HCT116 (cell line): ENCODE data around the gene CRTC3. TPM values are rescaled to one million over a fixed set of nuclear protein-coding genes. Genes with fewer than 3 reads are reported as not detected.

ENCODE experiments used
- ATAC-seq: fragments of 200-7000 bp; cut with Tn5 transposase; 2 replicates; pipeline ENCODE4 v1.9.1; 2020; ENCODE audit warnings: mild to moderate bottlenecking, moderate library complexity
- BruUV-seq: library from RNA; stranded (reverse); fragments of 400-500 nt; replicated peaks from 2 replicates; lab custom pipeline; 2021; lab: Mats Ljungman, UMichigan
- CTCF ChIA-PET: fragments of 300-600 bp; sonication (Branson Sonifier 250); formaldehyde crosslinking; loops from one replicate; lab custom pipeline; 2021; ENCODE audit warnings: antibody characterized with exemption; lab: Charles Lee
- POLR2A ChIA-PET: fragments of 300-600, 350-600 bp; sonication (Branson Sonifier 250); formaldehyde crosslinking; loops from one replicate; lab custom pipeline; 2021; ENCODE audit warnings: antibody characterized with exemption; lab: Charles Lee
- RAD21 ChIA-PET, 2 experiments: fragments of 300-600 bp; sonication (Branson Sonifier 250); formaldehyde crosslinking; loops; one replicate each; lab custom pipeline; 2023; ENCODE audit warnings: low total read pairs in 2 of 2; ENCODE audit not compliant: uncharacterized antibody in 2 of 2, unreplicated experiment in 2 of 2, low non-redundant PET in 1 of 2; lab: Charles Lee
- DNase-seq: peaks from one replicate; pipeline ENCODE4 v3.0.0-alpha.2; 2010; ENCODE audit warnings: low read depth, low spot score
- H2AFZ ChIP-seq: fragments of 200-600 bp; shearing (Covaris generic), sonication (generic); 2 replicates; pipeline ENCODE4 v1.6.1; 2017; ENCODE audit warnings: low read depth, mixed run types, mixed read lengths, antibody characterized with exemption, low read length; ENCODE audit not compliant: poor library complexity, severe bottlenecking
- H3K27ac ChIP-seq: 2 replicates; pipeline ENCODE4 v1.5.1; 2012; ENCODE audit warnings: low read depth, low read length
- H3K27me3 ChIP-seq: fragments of 200-600 bp; sonication (generic); 2 replicates; pipeline ENCODE4 v1.6.1; 2016; ENCODE audit warnings: mixed run types, low read length, mixed read lengths; ENCODE audit not compliant: insufficient read depth
- H3K36me3 ChIP-seq, 2 experiments: fragments of 200-500 bp in 1 of 2; fragments of 200-600 bp in 1 of 2; sonication (Bioruptor generic) in 1 of 2; sonication (generic) in 1 of 2; 2 replicates each; pipeline versions ENCODE4 v1.5.1 to v1.6.1; 2014 to 2016; ENCODE audit warnings: low read length in 2 of 2, inconsistent platforms in 1 of 2, mixed read lengths in 1 of 2, mixed run types in 1 of 2; ENCODE audit not compliant: insufficient read depth in 2 of 2, control insufficient read depth in 1 of 2
- H3K4me1 ChIP-seq, 2 experiments: fragments of 200-600 bp in 1 of 2; sonication (generic) in 1 of 2; 2 replicates each; pipeline versions ENCODE4 v1.5.1 to v1.6.1; 2012 to 2017; ENCODE audit warnings: low read length in 2 of 2, inconsistent platforms in 1 of 2, mild to moderate bottlenecking in 1 of 2, mixed read lengths in 1 of 2, mixed run types in 1 of 2, moderate library complexity in 1 of 2; ENCODE audit not compliant: insufficient read depth in 2 of 2, control insufficient read depth in 1 of 2
- H3K4me2 ChIP-seq: fragments of 200-600 bp; sonication (generic); 2 replicates; pipeline ENCODE4 v1.6.1; 2017; ENCODE audit warnings: mixed run types, low read length, mixed read lengths
- H3K4me3 ChIP-seq, 2 experiments: fragments of 200-600 bp in 1 of 2; sonication (generic) in 1 of 2; replicated peaks in 1 of 2; 2 replicates each; pipeline ENCODE4 v1.5.1; 2011 to 2016; ENCODE audit warnings: low read length in 2 of 2, control low read depth in 1 of 2, low read depth in 1 of 2, mild to moderate bottlenecking in 1 of 2, mixed read lengths in 1 of 2, mixed run types in 1 of 2
- H3K79me2 ChIP-seq: fragments of 200-600 bp; sonication (generic); 2 replicates; pipeline ENCODE4 v1.6.1; 2017; ENCODE audit warnings: mild to moderate bottlenecking, mixed run types, low read length, moderate library complexity, mixed read lengths; ENCODE audit not compliant: insufficient read depth
- H3K9ac ChIP-seq: fragments of 200-600 bp; sonication (generic); 2 replicates; pipeline ENCODE4 v1.6.1; 2016; ENCODE audit warnings: low read length, mixed read lengths
- H3K9me2 ChIP-seq: fragments of 200-600 bp; sonication (generic), shearing (Covaris generic); 2 replicates; pipeline ENCODE4 v1.6.1; 2017; ENCODE audit warnings: mixed run types, mild to moderate bottlenecking, moderate library complexity; ENCODE audit not compliant: insufficient read depth
- H3K9me3 ChIP-seq, 2 experiments: fragments of 200-500 bp in 1 of 2; fragments of 200-600 bp in 1 of 2; sonication (Bioruptor generic) in 1 of 2; sonication (generic) in 1 of 2; 2 replicates each; pipeline ENCODE4 v1.6.1; 2014 to 2017; ENCODE audit warnings: low read length in 2 of 2, mixed read lengths in 2 of 2, inconsistent platforms in 1 of 2, low read depth in 1 of 2, mild to moderate bottlenecking in 1 of 2, mixed run types in 1 of 2, moderate library complexity in 1 of 2; ENCODE audit not compliant: control insufficient read depth in 1 of 2, insufficient read depth in 1 of 2
- H4K20me1 ChIP-seq: fragments of 200-600 bp; sonication (generic), shearing (Covaris generic); 2 replicates; pipeline ENCODE4 v1.6.1; 2017; ENCODE audit warnings: mixed run types, mild to moderate bottlenecking, moderate library complexity; ENCODE audit not compliant: insufficient read depth
- ATF3 ChIP-seq: IDR thresholded peaks from 2 replicates; pipeline ENCODE4 v1.6.1; 2012
- POLR2AphosphoS5 ChIP-seq: IDR thresholded peaks from 2 replicates; pipeline ENCODE4 v1.6.1; 2011; ENCODE audit warnings: mild to moderate bottlenecking, low read depth, low read length, moderate library complexity
- TCF7L2 ChIP-seq: IDR thresholded peaks from 2 replicates; pipeline ENCODE4 v1.7.0; 2011; ENCODE audit warnings: borderline replicate concordance, inconsistent platforms; ENCODE audit not compliant: insufficient read depth, insufficient read length; ENCODE audit errors: extremely low read depth
- ZNF274 ChIP-seq: fragments of 200-500 bp; sonication (Bioruptor generic); IDR thresholded peaks from 2 replicates; pipeline ENCODE4 v1.6.1; 2014; ENCODE audit warnings: mild to moderate bottlenecking, low read depth, low read length, inconsistent platforms
- intact Hi-C: fragments of 100-400 bp; cut with micrococcal nuclease; formaldehyde crosslinking; loops from 2 replicates; pipeline ENCODE4 v1.10.0; 2022
- total RNA-seq: library from RNA; stranded (reverse); gene quantifications from one replicate; pipeline ENCODE4 v1.2.1, GENCODE V29; 2021; ENCODE audit not compliant: unreplicated experiment
- TF ChIP-seq, protein P1 (sequence below): IDR thresholded peaks from 2 replicates; pipeline ENCODE4 v1.6.1; 2012; ENCODE audit warnings: low read depth
- TF ChIP-seq, protein P2 (sequence below): IDR thresholded peaks from 2 replicates; pipeline ENCODE4 v1.6.1; 2012

CRTC3 gene
- total RNA-seq, 1 experiment from 2014 or later: 20.7 TPM

DNA sequence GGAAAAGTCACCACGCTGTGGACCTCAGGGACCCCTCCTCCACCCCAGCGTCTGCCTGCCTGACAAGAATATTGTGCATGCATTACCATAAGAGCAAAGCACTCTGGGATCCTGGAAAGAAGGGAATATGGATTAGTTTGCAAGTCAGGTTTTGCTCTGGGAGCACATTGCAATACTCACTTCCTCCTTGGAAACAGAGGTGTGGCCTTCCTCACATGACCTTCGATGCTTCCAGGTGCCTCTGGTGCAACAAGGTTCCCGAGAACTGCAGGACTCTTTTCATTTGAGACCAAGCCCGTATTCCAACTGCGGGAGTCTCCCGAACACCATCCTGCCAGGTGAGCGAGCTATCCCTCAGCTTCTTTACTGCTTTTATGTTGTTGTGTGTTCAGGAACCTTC is 111.1 kb downstream of the CRTC3 start (continued):
- TF ChIP-seq, protein P1, sequence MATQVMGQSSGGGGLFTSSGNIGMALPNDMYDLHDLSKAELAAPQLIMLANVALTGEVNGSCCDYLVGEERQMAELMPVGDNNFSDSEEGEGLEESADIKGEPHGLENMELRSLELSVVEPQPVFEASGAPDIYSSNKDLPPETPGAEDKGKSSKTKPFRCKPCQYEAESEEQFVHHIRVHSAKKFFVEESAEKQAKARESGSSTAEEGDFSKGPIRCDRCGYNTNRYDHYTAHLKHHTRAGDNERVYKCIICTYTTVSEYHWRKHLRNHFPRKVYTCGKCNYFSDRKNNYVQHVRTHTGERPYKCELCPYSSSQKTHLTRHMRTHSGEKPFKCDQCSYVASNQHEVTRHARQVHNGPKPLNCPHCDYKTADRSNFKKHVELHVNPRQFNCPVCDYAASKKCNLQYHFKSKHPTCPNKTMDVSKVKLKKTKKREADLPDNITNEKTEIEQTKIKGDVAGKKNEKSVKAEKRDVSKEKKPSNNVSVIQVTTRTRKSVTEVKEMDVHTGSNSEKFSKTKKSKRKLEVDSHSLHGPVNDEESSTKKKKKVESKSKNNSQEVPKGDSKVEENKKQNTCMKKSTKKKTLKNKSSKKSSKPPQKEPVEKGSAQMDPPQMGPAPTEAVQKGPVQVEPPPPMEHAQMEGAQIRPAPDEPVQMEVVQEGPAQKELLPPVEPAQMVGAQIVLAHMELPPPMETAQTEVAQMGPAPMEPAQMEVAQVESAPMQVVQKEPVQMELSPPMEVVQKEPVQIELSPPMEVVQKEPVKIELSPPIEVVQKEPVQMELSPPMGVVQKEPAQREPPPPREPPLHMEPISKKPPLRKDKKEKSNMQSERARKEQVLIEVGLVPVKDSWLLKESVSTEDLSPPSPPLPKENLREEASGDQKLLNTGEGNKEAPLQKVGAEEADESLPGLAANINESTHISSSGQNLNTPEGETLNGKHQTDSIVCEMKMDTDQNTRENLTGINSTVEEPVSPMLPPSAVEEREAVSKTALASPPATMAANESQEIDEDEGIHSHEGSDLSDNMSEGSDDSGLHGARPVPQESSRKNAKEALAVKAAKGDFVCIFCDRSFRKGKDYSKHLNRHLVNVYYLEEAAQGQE: no peak
- TF ChIP-seq, protein P2, sequence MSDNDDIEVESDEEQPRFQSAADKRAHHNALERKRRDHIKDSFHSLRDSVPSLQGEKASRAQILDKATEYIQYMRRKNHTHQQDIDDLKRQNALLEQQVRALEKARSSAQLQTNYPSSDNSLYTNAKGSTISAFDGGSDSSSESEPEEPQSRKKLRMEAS: no peak
- TF ChIP-seq TCF7L2: no peak
- TF ChIP-seq ATF3: no peak

DNA sequence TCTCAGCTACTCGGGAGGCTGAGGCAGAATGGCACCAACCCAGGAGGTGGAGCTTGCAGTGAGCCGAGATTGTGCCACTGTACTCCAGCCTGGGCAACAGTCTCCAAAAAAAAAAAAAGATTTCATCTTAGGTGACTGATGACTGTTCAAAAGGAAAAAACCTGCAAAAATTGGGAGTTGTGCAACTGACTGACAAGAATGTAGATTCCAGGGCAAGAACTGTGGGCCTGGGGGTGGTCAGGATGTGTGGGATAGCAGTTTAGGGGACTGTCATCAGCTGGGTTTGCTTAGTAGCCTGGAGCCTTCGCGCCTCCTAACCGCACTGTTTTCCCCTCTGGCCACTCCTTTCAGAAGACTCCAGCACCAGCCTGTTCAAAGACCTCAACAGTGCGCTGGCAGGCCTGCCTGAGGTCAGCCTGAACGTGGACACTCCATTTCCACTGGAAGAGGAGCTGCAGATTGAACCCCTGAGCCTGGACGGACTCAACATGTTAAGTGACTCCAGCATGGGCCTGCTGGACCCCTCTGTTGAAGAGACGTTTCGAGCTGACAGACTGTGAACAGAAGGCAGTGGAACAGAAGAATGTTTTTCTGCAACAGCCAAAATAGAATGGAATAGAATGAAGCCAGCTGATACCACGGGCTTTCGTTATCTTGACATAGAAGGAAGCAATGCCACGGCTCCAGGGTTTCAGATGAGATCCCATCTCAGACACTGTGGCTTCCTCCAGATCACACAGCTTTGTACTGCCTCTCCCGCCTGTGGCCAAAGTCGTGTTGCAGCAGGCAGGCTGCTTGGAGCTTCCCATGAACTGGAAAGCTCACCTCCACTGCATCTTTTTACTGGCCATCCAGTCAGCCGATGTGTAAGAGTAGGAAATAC is 112.1 kb downstream of the CRTC3 start:
- H3K79me2 ChIP-seq: no peaks in the 10 kb centered on the region
- intact Hi-C loops: no loop called here
- no peak overlapping the region for H3K9ac ChIP-seq
- ChIA-PET CTCF (interaction anchor here (1.3 kb wide), 1 partner anchor 244 kb away, joined by 4 read pairs; no protein-coding TSS in a partner anchor), POLR2A (no interaction called here), RAD21 (no interaction called here)
- no peaks in the 10 kb centered on the region for H3K9me3 ChIP-seq
- H3K4me2 ChIP-seq: no peak overlapping the region
- no peak overlapping the region for H3K27ac ChIP-seq
- H3K36me3 ChIP-seq: peaks cover 0 to 11% of the 10 kb centered on the region in 2 experiments; a peak in 1 of 4 replicates
- DNase-seq (no peak), ATAC-seq (no peak)
- no peaks in the 10 kb centered on the region for H3K9me2 ChIP-seq
- H3K27me3 ChIP-seq: no peaks in the 10 kb centered on the region
- TF ChIP-seq POLR2AphosphoS5 (no peak), ATF3 (no peak), ZNF274 (no peak)
- TF ChIP-seq, all 23 proteins: peak for 0
- Histone ChIP-seq H2AFZ (no peak overlapping the region), H3K4me3 (no peak overlapping the region), H3K4me1 (no peaks in the 10 kb centered on the region), H4K20me1 (no peaks in the 10 kb centered on the region)
- no TSS peak for BruUV-seq
